Sigmoid colon (tissue), 4 donors: ENCODE results near the gene SLFN12L.

Experiments used
- EP300 ChIP-seq, 4 donors: sonication (generic); formaldehyde crosslinking; IDR thresholded peaks; one replicate each; pipeline ENCODE4 v1.6.1; 2017; ENCODE audit warnings: antibody characterized with exemption in 4 of 4
- POLR2A ChIP-seq, 2 donors: fragments of 450-650 bp; IDR thresholded peaks; one replicate each; pipeline ENCODE4 v1.6.1; 2016; ENCODE audit warnings: antibody characterized with exemption in 2 of 2, mild to moderate bottlenecking in 2 of 2, moderate library complexity in 2 of 2
- POLR2AphosphoS5 ChIP-seq, 4 donors: sonication (generic); formaldehyde crosslinking; IDR thresholded peaks; one replicate each; pipeline ENCODE4 v1.6.1; 2017; ENCODE audit warnings: antibody characterized with exemption in 4 of 4
- TF ChIP-seq, protein P1 (sequence below), 4 experiments: fragments of 450-650 bp in 3 of 4; fragments of 200-600 bp in 1 of 4; IDR thresholded peaks; one replicate each; pipeline ENCODE4 v1.5.1; 2016 to 2019; ENCODE audit warnings: antibody characterized with exemption in 4 of 4, mild to moderate bottlenecking in 3 of 4, moderate library complexity in 2 of 4

DNA sequence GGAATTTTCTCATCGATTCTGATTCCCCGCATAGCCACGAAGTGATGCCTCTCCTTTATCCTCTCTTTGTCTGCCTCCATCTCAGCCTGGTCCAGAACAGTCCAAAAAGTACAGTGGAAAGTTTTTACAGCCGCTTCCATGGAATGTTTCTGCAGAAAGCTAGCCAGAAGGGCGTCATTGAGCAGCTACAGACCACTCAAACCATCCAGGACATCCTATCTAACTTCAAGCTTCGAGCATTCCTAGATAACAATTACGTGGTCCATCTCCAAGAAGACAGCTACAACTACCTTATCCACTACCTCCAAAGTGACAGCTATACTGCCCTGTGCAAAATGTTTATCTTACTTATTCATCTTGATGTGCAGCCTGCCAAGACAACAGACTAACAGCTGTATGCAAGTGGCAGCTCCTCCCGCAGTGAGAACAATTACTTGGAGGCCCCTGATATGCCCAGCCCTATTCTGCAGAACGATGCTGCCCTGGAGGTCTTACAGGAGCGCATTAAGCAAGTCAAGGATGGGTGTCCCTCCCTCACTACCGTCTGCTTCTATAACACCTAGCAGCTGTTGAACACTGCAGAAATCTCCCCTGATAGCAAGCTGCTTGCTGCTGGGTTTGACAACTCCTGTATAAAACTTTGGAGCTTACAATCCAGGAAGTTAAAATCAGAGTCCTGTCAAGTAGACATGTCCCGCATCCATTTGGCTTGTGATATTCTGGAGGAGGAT lies 38.9 kb downstream of the SLFN12L start:
- TF ChIP-seq POLR2AphosphoS5 (IDR thresholded peaks at IDR 0.05), result no peak
- TF ChIP-seq EP300 (IDR thresholded peaks at IDR 0.05), result no peak
- TF ChIP-seq, protein P1, sequence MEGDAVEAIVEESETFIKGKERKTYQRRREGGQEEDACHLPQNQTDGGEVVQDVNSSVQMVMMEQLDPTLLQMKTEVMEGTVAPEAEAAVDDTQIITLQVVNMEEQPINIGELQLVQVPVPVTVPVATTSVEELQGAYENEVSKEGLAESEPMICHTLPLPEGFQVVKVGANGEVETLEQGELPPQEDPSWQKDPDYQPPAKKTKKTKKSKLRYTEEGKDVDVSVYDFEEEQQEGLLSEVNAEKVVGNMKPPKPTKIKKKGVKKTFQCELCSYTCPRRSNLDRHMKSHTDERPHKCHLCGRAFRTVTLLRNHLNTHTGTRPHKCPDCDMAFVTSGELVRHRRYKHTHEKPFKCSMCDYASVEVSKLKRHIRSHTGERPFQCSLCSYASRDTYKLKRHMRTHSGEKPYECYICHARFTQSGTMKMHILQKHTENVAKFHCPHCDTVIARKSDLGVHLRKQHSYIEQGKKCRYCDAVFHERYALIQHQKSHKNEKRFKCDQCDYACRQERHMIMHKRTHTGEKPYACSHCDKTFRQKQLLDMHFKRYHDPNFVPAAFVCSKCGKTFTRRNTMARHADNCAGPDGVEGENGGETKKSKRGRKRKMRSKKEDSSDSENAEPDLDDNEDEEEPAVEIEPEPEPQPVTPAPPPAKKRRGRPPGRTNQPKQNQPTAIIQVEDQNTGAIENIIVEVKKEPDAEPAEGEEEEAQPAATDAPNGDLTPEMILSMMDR (IDR thresholded peaks at IDR 0.05), result no peak
- TF ChIP-seq POLR2A (IDR thresholded peaks at IDR 0.05), result no peak
